Body of pancreas (tissue), 4 donors: ENCODE results near the gene RNF186.

Experiments used
- CTCF ChIP-seq, 7 experiments: fragments of 450-650 bp in 4 of 7; fragments of 200-600 bp in 3 of 7; sonication (generic) in 3 of 7; IDR thresholded peaks; one replicate each; pipeline ENCODE4 v1.5.1; 2016 to 2019; ENCODE audit warnings: antibody characterized with exemption in 7 of 7
- POLR2A ChIP-seq, 3 donors: fragments of 450-650 bp; IDR thresholded peaks; one replicate each; pipeline ENCODE4 v1.6.1; 2016; ENCODE audit warnings: antibody characterized with exemption in 3 of 3, mild to moderate bottlenecking in 2 of 3

GRCh38 chr1:19769211-19769932 lies 45.7 kb downstream of the RNF186 start:
- no peak for TF ChIP-seq POLR2A (IDR thresholded peaks at IDR 0.05)
- TF ChIP-seq CTCF (IDR thresholded peaks at IDR 0.05): no peak
